ENCODE results near the gene LILRA5.
"Not testable (repeated sequence)": the region's sequence is repeated elsewhere in the genome, so short reads cannot be mapped to it uniquely, and the experiment has no call there.

LILRA5 gene

DNA sequence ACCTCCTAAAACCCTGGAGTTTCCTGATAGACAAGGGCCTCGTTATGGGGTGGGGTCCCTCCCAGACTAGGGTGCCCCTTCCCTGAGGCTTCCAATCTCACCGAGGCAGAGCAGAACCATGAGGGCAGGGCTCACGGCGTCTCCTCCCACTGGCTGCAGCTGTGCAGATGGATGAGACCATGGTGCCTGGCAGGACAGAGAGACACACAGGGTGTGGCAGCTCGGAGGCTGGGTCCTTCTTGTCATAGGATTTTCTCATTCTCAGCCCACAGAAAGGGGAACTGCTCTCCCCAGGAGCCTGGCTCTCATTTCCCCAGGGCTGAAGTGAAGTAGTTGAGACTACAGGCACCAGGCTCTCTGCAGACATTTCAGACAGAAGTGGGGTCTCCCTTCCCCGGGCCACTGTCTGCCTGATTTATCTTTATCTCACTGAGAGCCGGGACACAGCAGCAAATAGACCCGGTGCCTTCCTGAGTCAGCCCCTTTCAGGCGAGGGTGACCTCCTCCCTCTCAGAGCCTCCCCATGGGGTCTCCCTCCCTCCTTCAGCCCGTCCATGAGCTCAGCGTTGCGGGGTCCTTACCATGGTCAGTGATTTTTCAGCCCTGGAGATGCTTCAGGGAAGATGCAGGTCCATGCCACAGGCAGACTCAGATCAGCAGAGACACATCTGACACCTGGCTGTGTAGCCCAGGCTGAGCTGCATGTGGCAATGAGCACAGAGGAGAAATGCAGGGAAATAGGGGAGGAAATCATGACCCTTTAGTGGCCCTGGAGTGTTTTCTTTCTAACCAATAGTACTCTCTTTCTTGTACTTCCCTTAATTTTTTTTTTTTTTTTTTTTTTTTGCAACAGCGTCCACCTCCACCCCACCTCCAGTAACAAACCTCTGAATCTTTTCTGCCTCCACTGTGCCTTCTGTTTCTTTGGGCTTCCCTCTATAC is at the start of gene LILRA5:
TSS of gene LILRA5 (minus strand) at position 731 of the 942 bp plus-strand sequence. CDS start at position 584, 147 bp downstream.
- DNase-seq: no peak

DNA sequence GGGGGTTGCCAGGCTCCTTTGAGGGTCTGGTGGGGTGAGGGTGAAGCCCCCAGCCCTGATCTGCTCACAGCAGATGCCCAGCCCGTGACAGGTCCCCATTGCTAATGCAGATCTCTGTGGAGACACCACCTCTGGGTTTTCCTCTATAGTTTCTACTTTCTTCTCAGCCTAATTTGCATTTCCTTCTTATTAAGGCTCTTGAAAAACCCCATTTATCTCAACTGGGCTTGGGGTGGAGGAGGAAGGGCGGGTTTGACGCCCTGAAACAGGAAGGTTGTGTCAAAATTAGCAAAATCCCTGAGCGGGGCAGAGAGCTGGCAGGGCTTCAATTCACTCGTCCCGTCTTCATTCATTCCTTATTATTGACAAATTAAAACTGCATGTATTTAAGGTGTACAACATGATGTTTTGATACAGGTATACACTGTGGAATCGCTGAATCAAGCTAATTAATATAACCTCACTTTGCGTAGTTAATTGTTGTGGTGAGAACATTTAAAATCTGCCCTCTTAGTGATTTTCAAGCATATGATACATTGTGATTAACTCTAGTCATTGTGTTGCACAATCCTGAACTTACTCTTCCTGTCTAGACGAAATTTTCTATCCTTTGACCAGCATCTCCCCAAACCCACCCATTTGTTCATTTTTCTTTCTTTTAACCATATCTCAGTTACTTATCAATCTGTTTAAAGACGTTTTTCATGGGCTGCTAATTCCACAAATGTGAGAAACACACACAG is 48.9 kb upstream of the LILRA5 start:
- DNase-seq: not testable (repeated sequence)

DNA sequence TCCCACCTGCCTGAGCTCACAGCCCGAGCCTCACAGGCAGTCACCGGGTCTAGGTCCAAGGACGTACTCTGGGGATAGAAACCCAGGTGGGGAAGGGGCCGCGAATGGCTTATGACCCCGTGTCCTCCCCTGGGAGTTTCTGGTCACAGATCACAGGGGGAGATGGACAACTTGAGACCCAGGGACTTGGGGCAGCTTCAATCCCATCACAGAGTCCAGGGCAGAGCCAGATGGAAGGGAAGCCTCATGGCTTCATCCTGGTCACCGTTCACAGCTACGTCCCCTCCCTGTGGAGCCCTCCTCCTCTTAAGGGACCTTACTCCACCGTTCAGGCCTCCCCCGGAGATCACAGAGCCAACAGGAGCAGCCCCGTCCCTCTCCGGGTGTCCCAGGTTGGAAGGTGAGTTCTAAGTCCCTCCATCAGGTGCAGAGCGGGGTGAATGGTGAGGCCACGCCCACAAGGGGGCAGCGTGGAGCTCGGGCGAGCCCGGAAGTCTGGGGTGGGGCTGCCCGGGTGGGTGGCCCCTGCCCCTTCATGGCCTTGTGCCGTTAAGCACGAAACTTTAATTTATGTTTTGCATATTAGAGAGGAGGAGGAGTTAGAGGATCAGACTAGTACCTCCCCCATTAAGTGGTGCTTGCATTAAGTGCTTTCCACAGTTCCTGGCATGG is 46.3 kb upstream of the LILRA5 start:
- not testable (repeated sequence) for DNase-seq

DNA sequence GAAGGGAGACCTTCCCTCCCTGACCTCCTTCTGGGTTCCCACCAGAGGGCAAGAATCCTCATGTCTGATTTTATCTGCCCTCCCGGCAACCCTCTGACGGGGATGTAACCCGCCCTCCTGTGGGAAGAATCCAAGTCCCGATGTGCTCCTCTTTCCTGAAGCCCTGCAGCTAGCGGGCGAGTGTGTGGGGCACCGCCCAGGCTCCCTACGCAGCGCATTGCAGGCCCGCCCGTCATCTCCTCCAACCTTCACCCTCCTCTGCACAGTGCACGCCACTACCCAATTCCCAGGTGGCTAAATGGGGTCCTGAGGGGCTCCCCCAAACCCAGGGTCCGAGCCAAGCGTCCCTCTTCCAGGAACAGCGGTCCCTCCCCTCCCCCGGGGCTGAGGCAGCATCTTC is 44.4 kb upstream of the LILRA5 start:
- DNase-seq: no peak

DNA sequence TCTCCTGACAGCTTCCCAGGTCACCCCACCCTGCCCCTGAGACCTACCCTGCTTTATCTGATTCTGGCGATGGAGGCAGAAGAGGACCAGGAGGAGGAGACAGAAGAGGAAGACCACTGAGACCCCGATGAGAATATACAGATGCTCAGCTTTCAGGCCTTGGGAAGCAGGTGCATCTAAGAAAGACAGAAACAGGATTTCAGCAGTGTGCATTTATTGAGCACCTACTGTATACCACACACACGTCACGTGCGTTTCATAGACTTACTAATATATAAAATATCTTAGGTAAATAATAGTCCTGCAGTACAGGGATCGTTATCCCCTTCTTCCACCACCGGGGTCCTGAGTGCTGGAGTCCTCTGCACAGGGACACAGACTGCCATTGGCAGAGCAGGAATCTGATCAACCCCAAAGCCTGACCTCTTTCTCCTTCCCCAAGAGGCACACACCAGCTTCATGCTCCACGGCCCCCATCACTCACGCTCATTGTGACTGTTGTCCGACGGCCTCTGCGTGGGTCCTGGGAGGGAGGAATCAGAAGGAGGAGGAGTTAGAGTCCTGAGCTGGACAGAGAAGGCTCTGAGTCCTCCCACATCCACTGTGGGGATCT is 43.6 kb upstream of the LILRA5 start:
- DNase-seq: no peak

DNA sequence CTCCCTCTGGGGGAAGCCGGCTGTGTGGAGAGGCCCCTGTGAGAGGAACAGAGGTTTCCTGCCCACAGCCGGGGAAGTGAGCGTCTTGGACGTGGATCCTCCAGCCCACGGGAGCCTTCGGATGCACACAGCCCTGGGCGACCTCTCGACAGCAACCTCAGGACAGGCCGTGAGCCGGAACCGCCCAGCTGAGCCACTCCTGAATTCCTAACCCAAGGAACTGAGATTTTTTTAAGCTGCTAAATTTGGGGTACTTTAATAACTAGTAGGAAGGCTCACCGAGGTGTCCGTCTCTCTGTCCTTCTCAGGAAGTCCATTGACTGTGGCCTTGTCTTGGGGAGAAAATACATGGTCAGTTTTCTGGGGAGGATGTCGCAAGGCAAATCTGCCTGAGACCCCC is 42.7 kb upstream of the LILRA5 start:
- no peak for DNase-seq

DNA sequence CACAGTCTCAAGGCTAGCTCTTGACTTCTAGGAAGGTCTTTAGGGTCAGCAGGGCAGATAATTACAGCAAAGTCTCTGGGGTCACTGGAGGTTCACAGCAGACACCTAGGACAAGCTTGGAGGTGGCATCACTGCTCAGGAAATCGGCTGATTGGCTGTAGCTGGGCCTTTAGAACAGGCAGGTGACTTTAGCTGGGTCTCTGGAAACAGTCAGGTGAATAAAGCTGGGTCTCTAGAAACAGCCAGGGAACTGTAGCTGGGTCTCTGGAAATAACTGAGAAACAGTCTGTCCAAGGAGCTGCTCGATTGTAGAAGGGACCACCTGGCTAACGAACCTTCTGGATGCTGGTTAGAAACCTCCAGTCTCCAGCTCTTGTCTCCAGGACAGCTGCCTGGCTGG is 41.8 kb upstream of the LILRA5 start:
- DNase-seq: no peak

DNA sequence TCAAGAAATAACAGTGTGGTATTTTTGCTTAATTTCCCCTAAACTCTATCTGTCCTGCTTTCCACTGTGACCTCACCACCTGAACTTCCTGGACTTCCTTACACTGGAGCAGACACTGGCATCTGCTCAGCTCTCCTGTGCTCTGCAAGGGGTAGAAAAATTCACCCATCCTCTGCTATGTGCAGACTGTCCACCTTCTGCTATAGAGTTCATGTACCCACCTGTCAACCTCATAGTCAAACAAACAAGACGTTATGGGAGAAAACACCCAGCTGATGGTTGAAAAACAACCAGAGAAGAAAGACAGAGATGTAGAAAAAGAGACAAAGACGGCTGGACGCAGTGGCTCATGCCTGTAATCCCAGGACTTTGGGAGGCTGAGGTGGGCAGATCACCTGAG is 39.6 kb upstream of the LILRA5 start:
- DNase-seq: no peak

DNA sequence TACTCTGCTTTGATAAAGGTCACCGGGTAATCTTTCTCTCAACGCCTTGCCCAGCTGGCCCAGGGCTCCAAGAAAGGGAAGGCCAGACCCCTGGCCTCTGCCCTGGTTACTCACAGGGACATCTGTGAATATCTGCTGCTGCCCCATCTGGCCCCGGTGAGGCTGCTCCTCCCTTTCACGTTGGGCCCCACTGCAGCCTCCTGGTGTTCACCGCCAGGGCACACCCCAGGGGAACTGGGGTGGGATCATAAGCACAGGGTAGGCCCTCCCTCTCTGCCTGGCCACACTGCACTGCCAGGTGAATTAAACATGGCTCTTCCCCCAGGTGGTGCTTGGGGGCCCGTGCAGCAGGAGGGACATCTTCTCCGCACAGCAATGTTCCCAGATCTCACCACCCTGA is 39.1 kb upstream of the LILRA5 start:
- DNase-seq: no peak

DNA sequence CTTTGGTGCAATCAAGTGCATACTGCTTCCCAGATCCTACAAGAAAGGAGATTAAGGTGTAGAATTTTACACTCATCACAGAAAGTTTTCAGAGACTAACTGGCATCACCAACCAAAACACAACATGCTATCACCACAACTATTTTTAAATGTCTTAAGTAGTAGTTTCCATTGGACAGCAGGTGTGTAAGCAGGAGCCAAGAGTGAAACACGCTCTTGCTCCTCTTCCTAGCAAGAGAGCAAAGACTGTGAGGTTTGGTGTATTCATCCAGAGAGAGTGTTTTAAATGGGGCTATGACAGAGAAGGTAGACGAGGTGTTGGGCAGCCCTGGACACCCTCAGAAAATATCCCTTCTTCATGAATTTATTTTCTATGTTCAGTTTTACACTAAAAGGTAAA is 38.5 kb upstream of the LILRA5 start:
- DNase-seq: no peak

DNA sequence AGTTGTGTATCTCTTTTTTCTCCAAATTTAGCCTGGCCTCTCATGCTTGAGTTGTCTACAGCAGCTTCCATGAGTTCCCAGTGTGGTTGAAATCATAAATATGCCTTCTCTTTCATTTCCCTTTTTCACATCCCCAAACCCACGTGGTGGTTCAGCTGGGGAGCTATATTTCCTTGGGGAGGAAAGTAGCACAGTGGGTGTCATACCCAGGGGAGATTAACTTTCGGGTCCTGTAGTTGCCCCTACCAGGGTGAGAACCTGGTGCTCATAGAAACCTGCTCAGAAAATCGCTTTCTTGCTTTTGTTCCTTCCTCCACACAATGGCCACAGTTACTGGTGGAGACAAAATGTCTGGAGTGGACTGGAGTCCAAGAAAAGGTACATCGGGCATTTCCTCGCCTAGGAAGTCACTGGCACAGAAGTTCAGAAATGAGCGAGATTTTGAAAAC is 33.0 kb upstream of the LILRA5 start:
- DNase-seq: peak in 4 of 14 donors; percentile 15 to 32 (median 28)

DNA sequence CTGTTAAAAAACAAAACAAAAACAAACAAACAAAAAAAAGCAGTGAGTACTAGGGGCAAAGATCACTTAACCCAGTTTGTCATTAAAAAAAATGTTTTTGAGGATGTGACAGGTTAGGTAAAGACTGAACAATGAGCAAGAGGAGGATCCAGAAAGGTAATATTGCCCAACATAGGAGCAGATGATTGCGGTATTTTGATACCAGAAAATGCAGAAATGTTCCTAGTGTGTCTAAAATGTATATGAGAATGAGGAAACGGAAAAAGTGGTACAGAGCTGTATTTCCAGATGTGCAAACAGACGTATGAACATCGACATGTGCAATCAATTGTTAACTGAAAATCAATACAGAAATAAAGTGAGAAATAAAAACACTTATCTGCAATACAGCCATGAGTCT is 30.9 kb upstream of the LILRA5 start:
- DNase-seq: no peak

DNA sequence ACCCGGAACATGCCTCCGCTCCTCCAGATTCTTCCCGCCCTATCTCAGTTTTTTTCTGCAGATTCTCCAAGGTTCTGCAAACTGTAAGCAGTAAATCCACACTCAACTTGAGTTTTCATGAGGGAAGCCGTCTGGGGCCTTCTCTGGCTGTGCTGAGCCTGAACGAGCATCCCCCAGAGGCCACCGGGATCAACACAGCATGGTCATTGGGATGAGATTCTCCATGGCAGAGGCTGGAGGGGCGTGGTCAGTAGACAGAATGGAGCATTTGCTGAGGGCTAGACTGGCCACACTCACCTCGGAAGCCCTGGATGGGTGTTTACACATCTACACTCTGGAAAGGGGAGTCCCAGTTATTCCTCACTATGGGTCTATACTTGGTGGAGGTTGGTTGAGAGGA is 28.3 kb upstream of the LILRA5 start:
- no peak for DNase-seq

DNA sequence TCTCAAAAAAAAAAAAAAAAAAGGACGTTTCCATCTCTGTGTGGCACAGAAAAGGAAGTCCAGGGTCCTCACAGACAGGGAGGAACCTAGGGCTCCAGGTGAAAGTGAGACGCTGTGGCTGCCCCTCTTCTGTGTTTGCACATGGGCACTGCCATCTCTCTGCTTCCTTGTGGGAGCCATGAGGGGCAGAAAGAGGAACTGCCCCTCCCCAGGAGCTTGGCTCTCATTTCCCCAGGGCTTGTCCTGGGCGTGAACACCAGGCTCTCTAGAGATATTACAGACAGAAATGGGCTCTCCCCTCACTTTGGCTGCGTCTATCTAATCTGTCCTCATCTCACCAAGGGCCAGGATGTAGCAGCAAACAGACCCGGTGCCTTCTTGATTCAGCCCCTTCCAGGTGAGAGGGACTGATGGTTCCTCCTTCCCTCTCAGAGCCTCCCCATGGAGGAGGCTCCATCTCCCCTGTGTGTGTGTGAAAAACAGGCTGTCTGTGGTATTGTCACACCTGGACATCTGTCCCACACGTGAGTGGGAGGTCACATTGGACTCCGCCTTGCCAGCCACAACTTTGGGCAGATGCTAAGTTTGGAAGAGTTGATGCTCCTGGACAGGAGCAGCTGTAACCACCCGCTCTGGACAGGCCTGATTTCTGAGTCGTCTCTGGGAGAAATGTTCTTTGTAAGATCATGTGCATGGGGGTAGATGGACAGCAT is 26.8 kb upstream of the LILRA5 start:
- peak in 2 of 14 donors; percentile 15 to 40 for DNase-seq

DNA sequence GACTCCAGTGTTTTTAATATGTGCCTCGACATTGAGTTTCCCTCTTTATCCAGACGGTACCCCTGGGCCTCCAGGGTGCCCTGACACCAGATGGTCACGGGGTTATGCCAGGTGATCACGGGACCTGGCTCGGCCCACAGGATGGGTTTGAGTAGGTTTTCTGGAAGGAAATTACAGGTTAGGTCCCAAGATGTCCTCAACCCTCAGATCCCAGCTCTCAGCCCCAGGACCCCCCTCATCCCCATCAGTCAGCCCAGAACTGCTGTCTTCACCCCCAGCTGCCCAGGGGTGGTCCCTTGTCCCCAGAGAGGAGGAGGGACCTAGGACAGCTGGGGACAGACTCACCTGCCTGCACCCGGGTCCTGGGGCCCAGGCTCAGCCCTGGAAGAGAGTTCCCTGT is 25.6 kb upstream of the LILRA5 start:
- DNase-seq: no peak

DNA sequence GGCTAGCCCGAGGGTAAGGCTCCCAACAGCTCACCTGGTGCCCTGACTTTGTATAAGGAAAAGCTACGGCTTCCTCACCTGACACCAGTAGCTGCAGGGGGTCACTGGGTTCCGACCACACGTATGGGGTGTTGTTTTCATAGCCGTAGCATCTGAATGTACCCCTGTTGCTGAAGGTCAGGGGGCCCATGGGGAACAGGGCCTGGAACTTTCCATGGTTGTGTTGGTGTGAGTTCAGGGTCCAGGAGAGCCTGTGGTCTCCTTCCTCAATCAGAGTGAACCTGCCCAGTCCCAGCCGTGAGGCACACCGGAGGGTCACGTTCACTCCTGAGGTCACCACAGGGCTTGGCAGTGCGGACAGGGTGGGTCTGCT is 24.9 kb upstream of the LILRA5 start:
- no peak for DNase-seq

DNA sequence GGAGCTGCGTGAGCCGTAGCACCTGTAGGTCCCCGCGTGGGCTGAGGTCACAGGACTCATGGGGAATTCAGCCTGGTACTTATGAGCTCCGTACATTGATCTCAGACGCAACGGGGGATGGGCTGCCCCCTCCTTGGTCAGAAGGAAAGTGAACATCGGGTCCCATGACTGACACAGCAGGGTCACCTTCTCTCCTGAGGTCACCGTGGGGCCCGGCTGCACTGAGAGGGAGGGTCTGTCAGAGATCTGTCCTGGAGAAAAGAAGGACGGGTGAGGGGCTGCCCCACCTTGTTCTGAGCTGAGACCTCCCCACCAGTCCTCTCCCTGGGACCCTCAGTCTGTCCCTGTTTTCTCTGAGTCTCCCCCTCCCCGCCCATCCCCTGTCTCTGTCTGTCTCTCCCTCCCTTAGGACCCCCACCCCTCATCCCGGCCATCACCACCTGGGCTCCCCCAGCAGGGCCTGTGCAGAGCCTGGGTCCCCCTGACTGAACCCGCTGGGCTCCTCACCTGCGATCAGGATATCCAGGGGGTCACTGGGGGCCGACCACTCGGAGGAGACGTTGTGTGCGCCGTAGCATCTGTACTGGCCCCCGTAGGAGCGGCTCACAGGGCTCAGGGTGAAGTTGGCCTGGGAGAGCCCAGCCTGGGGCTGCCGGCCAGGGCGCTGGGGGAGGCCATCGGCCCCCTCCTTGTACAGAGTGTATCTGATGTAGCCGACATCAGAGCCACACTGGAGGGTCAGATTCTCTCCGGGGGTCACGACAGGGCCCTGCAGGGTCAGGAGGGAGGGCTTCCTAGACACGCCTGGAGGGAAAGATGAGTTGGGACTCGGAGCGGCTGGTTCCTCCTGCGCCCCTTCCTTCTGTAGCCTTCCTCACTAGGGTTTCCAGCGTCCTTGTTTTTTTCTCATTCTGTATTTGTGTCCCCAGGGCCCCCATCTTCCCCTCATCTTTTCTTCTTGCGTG is 24.2 kb upstream of the LILRA5 start:
- no peak for DNase-seq

DNA sequence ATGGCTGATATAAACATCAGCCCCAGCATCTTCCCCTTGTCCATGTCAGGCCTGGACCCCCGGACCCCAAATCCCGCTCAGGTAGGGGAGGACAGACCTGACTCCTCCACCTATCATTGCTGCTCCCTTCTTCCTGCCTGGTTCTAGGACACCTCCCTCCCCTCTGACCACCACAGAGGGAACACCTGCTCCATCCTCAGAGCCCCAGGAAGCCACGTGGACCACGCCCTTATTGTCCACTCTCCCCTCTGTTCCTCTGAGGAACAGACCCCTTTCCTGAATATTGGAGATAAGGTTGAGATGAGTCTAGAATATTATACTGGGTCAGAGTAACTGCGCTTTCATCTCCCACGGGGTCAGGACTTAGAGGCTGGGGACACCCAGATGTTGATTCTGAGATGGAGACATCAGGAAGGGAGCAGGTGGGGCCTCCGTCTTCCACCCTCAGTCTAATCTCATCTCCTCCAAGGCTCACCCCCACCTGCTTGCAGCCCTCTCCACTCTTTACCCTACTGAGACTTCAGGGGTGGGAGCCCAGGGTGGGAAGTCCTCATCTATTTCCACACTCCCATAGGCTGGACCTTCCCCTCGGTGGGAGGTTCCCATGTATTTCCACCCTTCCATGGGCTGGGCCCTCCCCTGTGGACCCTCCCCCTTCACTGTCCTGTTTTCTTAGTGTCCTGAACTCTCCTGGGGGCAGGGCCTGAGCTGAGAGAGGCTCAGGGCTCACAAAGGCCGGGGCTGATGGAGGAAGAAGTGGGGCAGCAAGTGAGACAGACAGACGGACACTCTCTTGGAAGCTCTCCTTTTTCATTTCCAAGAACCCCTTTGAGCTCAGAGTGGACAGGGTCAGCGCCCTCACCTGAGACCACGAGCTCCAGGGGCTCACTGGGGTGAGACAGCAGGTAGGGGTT is 23.3 kb upstream of the LILRA5 start:
- peak in 4 of 14 donors; percentile 14 to 23 (median 17) for DNase-seq

DNA sequence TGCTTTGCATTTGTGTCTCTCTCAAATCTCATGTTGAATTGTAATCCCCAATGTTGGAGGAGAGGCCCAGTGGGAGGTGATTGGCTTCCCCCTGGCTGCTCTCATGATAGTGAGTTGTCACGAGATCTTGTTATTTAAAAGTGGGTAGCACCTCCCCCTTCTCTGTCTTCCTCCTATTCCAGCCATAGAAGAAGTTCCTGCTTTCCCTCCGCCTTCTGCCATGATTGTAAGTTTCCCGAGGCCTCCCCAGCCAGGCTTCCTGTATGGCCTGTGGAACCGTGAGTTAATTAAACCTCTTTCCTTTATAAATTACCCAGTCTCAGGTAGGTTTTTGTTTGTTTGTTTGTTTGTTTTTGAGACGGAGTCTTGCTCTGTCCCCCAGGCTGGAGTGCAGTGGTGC is 22.2 kb upstream of the LILRA5 start:
- no peak for DNase-seq

All from C1 segment of cervical spinal cord (tissue), 14 donors.